ENCODE measurements around the gene HTR6.

Gene HTR6

DNA sequence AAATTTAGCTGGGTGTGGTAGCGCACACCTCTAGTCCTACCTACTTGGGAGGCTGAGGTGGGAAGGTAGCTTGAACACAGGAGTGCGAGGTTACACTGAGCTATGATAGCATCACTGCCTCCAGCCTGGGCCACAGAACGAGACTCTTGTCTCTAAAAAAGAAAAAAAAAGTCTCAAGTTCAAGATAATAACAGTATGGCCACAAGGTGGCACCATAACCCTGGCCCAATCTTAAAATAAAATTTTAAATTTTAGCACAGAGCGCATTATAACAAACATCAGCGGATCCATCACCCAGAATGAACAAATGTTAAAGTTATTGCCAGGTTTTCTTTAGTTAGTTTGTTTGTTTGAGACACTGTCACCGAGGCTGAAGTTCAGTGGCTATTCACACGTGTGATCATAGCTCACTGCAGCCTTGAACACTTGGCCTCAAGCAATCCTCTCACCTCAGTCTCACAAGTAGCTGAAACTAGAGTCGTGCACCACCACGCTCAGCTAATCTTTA lies 2.9 kb upstream of the HTR6 start:
- Histone ChIP-seq H3K4me3 (ENCODE audit: low read depth in 1 of 2, low read length in 2 of 2) (no peak overlapping the region), H3K9ac (ENCODE audit: low read length) (no peak overlapping the region), H3K36me3 (ENCODE audit: insufficient read depth, low read length) (no peaks in the 10 kb centered on the region), H3K27ac (ENCODE audit: low read depth, low read length) (no peak overlapping the region), H3K9me3 (ENCODE audit: low read length) (no peaks in the 10 kb centered on the region), H3K27me3 (ENCODE audit: control insufficient read depth in 1 of 2, insufficient read depth in 2 of 2, low read length in 2 of 2) (peaks cover 14 to 35% of the 10 kb centered on the region in 2 donors), H3K4me1 (ENCODE audit: insufficient read depth, low read length) (peaks cover 6% of the 10 kb centered on the region)

DNA sequence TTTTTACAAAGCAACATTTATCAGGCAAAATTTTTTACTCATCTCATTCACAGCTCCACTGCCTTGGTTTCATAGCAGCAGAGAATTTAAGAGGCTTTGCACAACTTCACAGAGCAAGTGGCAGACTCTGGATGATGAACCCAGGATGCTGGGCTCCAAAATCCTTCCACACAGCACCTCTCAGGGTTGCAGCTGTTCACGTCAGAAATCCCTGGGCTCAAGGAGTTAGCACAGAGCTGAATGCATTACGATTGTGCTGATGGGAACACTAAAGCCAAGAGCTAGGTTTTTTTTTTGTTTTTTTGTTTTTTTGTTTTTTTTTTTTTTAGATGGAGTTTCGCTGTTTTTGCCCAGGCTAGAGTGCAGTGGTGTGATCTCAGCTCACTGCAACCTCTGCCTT lies 2.4 kb upstream of the HTR6 start:
- H3K4me1 ChIP-seq (ENCODE audit: insufficient read depth, low read length): peaks cover 6% of the 10 kb centered on the region
- no peaks in the 10 kb centered on the region for H3K9me3 ChIP-seq (ENCODE audit: low read length)
- peaks cover 14 to 38% of the 10 kb centered on the region in 2 donors for H3K27me3 ChIP-seq (ENCODE audit: control insufficient read depth in 1 of 2, insufficient read depth in 2 of 2, low read length in 2 of 2)
- H3K9ac ChIP-seq (ENCODE audit: low read length): no peak overlapping the region
- no peak overlapping the region for H3K27ac ChIP-seq (ENCODE audit: low read depth, low read length)
- no peaks in the 10 kb centered on the region for H3K36me3 ChIP-seq (ENCODE audit: insufficient read depth, low read length)
- H3K4me3 ChIP-seq (ENCODE audit: low read depth in 1 of 2, low read length in 2 of 2): no peak overlapping the region

DNA sequence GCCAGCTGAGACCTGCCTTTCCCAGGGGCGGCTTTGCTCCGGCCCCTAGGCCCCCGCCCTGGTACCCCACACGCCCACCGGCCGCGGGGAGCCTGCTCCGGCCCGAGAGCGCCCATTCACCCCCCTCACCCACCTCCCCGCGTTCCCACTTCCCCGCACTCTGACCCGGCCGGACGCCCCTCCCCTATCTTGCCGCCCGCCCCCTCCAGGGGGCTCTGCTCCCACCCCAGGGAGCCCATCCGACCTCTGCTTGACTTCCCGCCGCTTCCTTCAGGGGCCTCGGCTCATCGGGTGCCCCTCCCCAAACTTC lies 466 bp downstream of the HTR6 start:
- Histone ChIP-seq H3K9ac (ENCODE audit: low read length) (no peak overlapping the region), H3K9me3 (ENCODE audit: low read length) (no peaks in the 10 kb centered on the region), H3K27ac (ENCODE audit: low read depth, low read length) (no peak overlapping the region), H3K4me3 (ENCODE audit: low read depth in 1 of 2, low read length in 2 of 2) (no peak overlapping the region), H3K4me1 (ENCODE audit: insufficient read depth, low read length) (no peaks in the 10 kb centered on the region), H3K36me3 (ENCODE audit: insufficient read depth, low read length) (no peaks in the 10 kb centered on the region), H3K27me3 (ENCODE audit: control insufficient read depth in 1 of 2, insufficient read depth in 2 of 2, low read length in 2 of 2) (peaks cover 14 to 38% of the 10 kb centered on the region in 2 donors)

DNA sequence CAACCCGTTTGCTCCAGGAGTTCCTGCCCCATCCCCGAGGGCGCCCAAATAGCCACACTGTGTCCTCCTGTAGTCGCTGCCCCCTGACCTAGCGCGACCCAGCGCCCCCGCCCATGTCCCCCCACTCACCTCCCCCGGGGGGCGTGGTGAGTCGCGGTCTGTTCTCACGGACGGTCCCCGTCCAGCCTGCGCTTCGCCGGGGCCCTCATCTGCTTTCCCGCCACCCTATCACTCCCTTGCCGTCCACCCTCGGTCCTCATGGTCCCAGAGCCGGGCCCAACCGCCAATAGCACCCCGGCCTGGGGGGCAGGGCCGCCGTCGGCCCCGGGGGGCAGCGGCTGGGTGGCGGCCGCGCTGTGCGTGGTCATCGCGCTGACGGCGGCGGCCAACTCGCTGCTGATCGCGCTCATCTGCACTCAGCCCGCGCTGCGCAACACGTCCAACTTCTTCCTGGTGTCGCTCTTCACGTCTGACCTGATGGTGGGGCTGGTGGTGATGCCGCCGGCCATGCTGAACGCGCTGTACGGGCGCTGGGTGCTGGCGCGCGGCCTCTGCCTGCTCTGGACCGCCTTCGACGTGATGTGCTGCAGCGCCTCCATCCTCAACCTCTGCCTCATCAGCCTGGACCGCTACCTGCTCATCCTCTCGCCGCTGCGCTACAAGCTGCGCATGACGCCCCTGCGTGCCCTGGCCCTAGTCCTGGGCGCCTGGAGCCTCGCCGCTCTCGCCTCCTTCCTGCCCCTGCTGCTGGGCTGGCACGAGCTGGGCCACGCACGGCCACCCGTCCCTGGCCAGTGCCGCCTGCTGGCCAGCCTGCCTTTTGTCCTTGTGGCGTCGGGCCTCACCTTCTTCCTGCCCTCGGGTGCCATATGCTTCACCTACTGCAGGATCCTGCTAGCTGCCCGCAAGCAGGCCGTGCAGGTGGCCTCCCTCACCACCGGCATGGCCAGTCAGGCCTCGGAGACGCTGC lies 1.1 kb downstream of the HTR6 start:
- Histone ChIP-seq H3K36me3 (ENCODE audit: insufficient read depth, low read length) (no peaks in the 10 kb centered on the region), H3K9me3 (ENCODE audit: low read length) (no peaks in the 10 kb centered on the region), H3K9ac (ENCODE audit: low read length) (no peak overlapping the region), H3K27ac (ENCODE audit: low read depth, low read length) (no peak overlapping the region), H3K4me1 (ENCODE audit: insufficient read depth, low read length) (no peaks in the 10 kb centered on the region), H3K27me3 (ENCODE audit: control insufficient read depth in 1 of 2, insufficient read depth in 2 of 2, low read length in 2 of 2) (peaks cover 14 to 38% of the 10 kb centered on the region in 2 donors), H3K4me3 (ENCODE audit: low read depth in 1 of 2, low read length in 2 of 2) (no peak overlapping the region)

DNA sequence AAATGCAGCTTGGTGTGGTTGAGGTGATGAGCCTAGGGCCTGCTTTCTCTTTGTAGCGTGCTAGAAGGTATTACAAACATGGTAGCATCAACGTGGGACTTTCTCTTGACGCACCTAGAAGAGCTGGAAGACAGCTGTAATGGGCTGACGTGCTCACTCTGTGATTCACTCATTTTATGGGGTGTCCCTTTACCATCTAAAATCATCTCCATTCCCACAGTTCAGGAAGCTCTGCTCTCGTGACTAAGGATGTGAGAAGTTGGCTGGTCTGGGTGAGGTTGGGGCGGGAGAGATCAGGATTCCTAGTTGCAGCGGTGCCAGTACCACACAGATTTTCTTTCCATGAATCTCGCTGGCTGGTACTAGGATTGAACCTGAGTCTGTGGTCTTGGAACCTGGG lies 4.2 kb downstream of the HTR6 start:
- Histone ChIP-seq H3K4me3 (ENCODE audit: low read depth in 1 of 2, low read length in 2 of 2) (no peak overlapping the region), H3K27ac (ENCODE audit: low read depth, low read length) (no peak overlapping the region), H3K9ac (ENCODE audit: low read length) (no peak overlapping the region), H3K4me1 (ENCODE audit: insufficient read depth, low read length) (no peaks in the 10 kb centered on the region), H3K36me3 (ENCODE audit: insufficient read depth, low read length) (no peaks in the 10 kb centered on the region), H3K27me3 (ENCODE audit: control insufficient read depth in 1 of 2, insufficient read depth in 2 of 2, low read length in 2 of 2) (peaks cover 6 to 35% of the 10 kb centered on the region in 2 donors), H3K9me3 (ENCODE audit: low read length) (no peaks in the 10 kb centered on the region)

DNA sequence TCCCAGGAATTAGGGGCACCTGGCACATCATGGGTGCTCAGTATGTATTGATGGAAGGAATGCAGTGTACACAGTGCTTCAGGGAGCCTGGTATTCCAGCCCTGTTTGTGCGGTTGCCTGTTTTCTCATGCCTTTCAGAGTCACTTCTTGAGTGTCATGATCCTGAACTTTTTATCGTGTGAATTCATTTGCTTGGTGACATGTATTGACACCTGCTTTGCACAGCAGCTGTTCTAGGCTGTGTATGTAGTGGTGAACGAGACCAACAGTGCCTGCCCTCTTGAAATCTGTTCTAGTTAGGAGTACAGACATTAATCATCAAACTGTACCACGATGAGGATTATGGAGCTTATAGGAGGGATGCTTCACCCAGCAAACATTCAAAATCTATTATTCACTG lies 6.1 kb downstream of the HTR6 start:
- peaks cover 0 to 17% of the 10 kb centered on the region in 2 donors for H3K27me3 ChIP-seq (ENCODE audit: control insufficient read depth in 1 of 2, insufficient read depth in 2 of 2, low read length in 2 of 2)

DNA sequence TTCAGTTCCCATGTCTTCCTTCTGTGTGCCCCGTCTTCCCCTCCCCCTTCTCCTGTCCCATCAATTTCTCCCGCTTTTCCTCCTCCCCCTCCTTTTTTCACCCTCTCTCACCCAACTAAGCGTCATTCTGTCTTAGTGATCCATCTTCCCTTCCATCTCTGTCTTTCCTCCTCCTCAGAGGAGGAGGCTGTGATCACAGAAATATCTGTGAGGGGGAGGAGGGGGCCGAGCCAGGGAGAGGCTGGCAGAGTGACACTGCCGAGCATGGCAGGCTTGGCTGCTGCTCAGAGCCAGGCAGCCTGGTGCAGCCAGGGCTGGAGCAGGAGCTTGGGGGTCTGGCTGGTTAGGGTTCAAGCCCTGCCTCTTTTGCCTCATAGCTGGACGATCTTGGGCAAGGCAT lies 7.6 kb downstream of the HTR6 start:
- Histone ChIP-seq H3K9ac (ENCODE audit: low read length) (no peak overlapping the region), H3K27ac (ENCODE audit: low read depth, low read length) (no peak overlapping the region), H3K4me1 (ENCODE audit: insufficient read depth, low read length) (no peaks in the 10 kb centered on the region), H3K27me3 (ENCODE audit: control insufficient read depth in 1 of 2, insufficient read depth in 2 of 2, low read length in 2 of 2) (peaks cover 0 to 4% of the 10 kb centered on the region in 2 donors), H3K36me3 (ENCODE audit: insufficient read depth, low read length) (no peaks in the 10 kb centered on the region), H3K4me3 (ENCODE audit: low read depth in 1 of 2, low read length in 2 of 2) (no peak overlapping the region), H3K9me3 (ENCODE audit: low read length) (no peaks in the 10 kb centered on the region)

More for the DNA sequence above, 6.1 kb downstream of the HTR6 start:
- no peaks in the 10 kb centered on the region for H3K9me3 ChIP-seq (ENCODE audit: low read length)
- H3K4me1 ChIP-seq (ENCODE audit: insufficient read depth, low read length): no peaks in the 10 kb centered on the region
- H3K9ac ChIP-seq (ENCODE audit: low read length): no peak overlapping the region
- H3K36me3 ChIP-seq (ENCODE audit: insufficient read depth, low read length): no peaks in the 10 kb centered on the region
- H3K27ac ChIP-seq (ENCODE audit: low read depth, low read length): no peak overlapping the region
- no peak overlapping the region for H3K4me3 ChIP-seq (ENCODE audit: low read depth in 1 of 2, low read length in 2 of 2)

DNA sequence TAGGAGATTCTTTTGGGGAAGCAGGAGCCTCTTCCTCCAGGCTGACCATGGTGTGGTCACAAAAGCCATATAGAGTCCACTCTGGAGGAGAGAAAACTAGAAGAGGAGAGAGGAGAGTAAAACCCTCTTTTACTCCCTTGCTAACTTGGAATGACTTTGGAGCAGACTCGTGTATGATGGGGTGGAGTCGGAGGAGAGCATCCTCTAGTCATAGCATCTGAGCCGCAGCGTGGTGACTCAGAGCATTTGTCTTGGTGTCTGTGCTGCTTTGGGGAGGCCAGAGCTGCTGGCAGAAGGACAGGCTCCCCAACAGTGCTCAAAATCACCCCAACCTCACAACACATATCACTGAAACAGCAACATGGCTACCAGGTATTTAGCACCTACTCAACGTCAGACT lies 11.1 kb downstream of the HTR6 start:
- H3K4me3 ChIP-seq (ENCODE audit: low read depth in 1 of 2, low read length in 2 of 2): no peak overlapping the region
- H3K9me3 ChIP-seq (ENCODE audit: low read length): no peaks in the 10 kb centered on the region
- no peak overlapping the region for H3K9ac ChIP-seq (ENCODE audit: low read length)
- H3K36me3 ChIP-seq (ENCODE audit: insufficient read depth, low read length): no peaks in the 10 kb centered on the region
- H3K27ac ChIP-seq (ENCODE audit: low read depth, low read length): no peak overlapping the region
- H3K27me3 ChIP-seq (ENCODE audit: control insufficient read depth in 1 of 2, insufficient read depth in 2 of 2, low read length in 2 of 2): peaks cover 0 to 4% of the 10 kb centered on the region in 2 donors
- no peaks in the 10 kb centered on the region for H3K4me1 ChIP-seq (ENCODE audit: insufficient read depth, low read length)

DNA sequence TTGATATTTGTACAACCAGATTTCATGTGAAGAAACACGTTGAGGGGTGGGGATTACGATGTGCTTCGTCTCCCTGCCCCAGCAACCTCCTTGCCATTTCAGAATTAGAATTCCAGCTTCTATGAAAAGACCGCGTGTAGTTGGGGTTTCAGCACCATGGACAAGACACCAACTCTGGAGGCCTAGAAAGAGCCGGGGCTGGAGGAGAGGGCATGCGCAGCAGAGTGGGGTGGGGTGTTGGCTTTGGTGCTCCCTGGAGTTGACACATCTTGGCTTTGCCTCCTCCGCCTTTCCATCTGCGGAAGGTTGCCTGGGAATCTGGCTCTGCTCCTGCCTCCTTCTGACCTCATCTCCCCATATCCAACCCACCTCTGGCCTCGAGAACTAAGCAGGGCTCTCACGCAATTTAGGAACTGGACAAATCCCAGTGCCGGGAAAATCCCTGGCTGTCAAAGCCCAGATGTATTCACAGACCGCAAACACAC lies 11.8 kb downstream of the HTR6 start:
- Histone ChIP-seq H3K4me1 (ENCODE audit: insufficient read depth, low read length) (no peaks in the 10 kb centered on the region), H3K36me3 (ENCODE audit: insufficient read depth, low read length) (no peaks in the 10 kb centered on the region), H3K9ac (ENCODE audit: low read length) (no peak overlapping the region), H3K27ac (ENCODE audit: low read depth, low read length) (no peak overlapping the region), H3K27me3 (ENCODE audit: control insufficient read depth in 1 of 2, insufficient read depth in 2 of 2, low read length in 2 of 2) (peaks cover 0 to 4% of the 10 kb centered on the region in 2 donors), H3K4me3 (ENCODE audit: low read depth in 1 of 2, low read length in 2 of 2) (no peak overlapping the region), H3K9me3 (ENCODE audit: low read length) (no peaks in the 10 kb centered on the region)

DNA sequence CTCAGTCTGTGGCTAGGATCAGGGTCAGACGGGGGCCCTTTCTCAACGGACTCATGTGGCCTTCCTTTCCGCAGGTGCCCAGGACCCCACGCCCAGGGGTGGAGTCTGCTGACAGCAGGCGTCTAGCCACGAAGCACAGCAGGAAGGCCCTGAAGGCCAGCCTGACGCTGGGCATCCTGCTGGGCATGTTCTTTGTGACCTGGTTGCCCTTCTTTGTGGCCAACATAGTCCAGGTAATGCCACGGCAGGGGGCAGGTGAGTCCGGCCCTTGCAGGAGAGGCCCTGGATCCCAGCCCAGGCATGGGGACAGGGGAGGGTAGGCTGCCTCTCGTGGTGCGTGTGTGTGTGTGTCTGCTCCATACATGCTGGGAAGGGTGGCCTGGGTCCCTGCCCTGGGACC lies 13.8 kb downstream of the HTR6 start:
- no peak overlapping the region for H3K4me3 ChIP-seq (ENCODE audit: low read depth in 1 of 2, low read length in 2 of 2)
- H3K9ac ChIP-seq (ENCODE audit: low read length): no peak overlapping the region
- H3K36me3 ChIP-seq (ENCODE audit: insufficient read depth, low read length): no peaks in the 10 kb centered on the region
- H3K27me3 ChIP-seq (ENCODE audit: control insufficient read depth in 1 of 2, insufficient read depth in 2 of 2, low read length in 2 of 2): no peaks in the 10 kb centered on the region
- H3K27ac ChIP-seq (ENCODE audit: low read depth, low read length): no peak overlapping the region
- H3K9me3 ChIP-seq (ENCODE audit: low read length): no peaks in the 10 kb centered on the region
- no peaks in the 10 kb centered on the region for H3K4me1 ChIP-seq (ENCODE audit: insufficient read depth, low read length)

DNA sequence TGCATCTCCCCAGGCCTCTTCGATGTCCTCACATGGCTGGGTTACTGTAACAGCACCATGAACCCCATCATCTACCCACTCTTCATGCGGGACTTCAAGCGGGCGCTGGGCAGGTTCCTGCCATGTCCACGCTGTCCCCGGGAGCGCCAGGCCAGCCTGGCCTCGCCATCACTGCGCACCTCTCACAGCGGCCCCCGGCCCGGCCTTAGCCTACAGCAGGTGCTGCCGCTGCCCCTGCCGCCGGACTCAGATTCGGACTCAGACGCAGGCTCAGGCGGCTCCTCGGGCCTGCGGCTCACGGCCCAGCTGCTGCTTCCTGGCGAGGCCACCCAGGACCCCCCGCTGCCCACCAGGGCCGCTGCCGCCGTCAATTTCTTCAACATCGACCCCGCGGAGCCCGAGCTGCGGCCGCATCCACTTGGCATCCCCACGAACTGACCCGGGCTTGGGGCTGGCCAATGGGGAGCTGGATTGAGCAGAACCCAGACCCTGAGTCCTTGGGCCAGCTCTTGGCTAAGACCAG lies 14.3 kb downstream of the HTR6 start:
- no peak overlapping the region for H3K9ac ChIP-seq (ENCODE audit: low read length)
- H3K4me1 ChIP-seq (ENCODE audit: insufficient read depth, low read length): no peaks in the 10 kb centered on the region
- H3K4me3 ChIP-seq (ENCODE audit: low read depth in 1 of 2, low read length in 2 of 2): no peak overlapping the region
- H3K9me3 ChIP-seq (ENCODE audit: low read length): no peaks in the 10 kb centered on the region
- H3K27ac ChIP-seq (ENCODE audit: low read depth, low read length): no peak overlapping the region
- no peaks in the 10 kb centered on the region for H3K27me3 ChIP-seq (ENCODE audit: control insufficient read depth in 1 of 2, insufficient read depth in 2 of 2, low read length in 2 of 2)
- H3K36me3 ChIP-seq (ENCODE audit: insufficient read depth, low read length): no peaks in the 10 kb centered on the region

Measured in muscle layer of colon (tissue), 2 donors.